Umbilical cord (tissue), 2 donors: ENCODE results near the gene UXS1. TPM values are rescaled to one million over a fixed set of nuclear protein-coding genes. Genes with fewer than 3 reads are reported as not detected.

Experiments used
- DNase-seq: peaks from one replicate; pipeline ENCODE4 v3.0.0-alpha.2; 2015; ENCODE audit warnings: low spot score
- total RNA-seq: library from RNA; depleted of rRNA; stranded (reverse); fragments of >200 nt; gene quantifications from one replicate; pipeline ENCODE4 v1.2.3, GENCODE V29; 2014; ENCODE audit warnings: low replicate concordance; ENCODE audit not compliant: insufficient read depth

Gene UXS1
- total RNA-seq, 1 donor from 2014 or later, result 61.9 TPM

DNA sequence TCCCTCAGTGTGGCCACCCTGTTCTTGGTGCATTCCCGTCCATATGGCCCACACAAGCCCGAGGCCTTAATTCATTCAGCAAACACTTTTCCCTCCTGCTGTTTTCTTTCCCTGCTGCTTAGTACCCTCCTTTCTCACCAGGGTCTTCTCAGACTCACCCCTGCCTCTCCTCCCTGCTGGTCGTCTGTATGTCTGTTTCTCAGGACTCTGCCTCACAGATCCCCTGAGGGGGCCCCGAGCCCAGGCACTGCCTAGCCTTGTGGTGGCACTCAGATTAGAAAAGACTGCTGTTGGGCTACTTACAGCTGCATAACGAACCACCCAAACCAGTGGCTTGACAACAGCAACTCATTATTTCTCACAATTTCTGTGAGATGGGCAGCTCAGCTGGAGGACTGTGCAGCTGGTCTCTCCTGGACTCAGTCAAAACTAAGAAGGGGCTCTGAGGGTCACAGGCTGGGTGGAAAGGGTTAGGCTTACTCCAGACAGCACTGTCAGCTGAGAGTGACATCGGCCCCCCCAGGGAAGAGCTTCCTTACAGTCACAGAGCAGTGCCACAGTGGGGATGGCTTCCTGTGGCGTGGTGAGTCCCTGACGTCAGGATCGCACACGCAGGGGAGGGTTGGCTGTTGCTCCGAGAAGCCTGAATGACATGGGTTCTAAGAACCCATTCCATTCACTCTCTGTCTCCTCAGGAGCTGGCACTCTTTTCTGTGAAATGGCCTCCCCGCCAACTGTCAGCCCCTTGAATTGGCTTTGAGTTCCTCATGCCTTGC lies 139.0 kb downstream of the UXS1 start:
- no peak for DNase-seq

DNA sequence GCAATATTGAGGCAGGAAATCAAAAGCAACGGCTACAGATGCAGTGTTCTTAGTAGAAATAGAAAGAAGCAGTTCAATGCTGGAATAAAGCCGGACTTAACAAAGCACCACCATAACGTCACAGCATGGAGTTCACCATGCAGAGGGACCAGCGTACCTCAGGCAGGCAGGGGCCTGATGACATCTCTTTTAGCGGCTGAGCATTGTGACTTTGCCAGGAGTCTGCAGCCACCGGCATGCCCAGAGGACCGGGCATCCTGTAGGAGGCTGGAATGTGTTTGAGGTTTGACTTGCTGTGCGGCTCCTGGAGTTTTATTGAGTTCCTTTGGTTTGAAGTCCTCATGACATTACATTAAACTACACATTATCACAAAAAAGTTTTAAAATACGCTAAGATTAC lies 139.8 kb downstream of the UXS1 start:
- no peak for DNase-seq

DNA sequence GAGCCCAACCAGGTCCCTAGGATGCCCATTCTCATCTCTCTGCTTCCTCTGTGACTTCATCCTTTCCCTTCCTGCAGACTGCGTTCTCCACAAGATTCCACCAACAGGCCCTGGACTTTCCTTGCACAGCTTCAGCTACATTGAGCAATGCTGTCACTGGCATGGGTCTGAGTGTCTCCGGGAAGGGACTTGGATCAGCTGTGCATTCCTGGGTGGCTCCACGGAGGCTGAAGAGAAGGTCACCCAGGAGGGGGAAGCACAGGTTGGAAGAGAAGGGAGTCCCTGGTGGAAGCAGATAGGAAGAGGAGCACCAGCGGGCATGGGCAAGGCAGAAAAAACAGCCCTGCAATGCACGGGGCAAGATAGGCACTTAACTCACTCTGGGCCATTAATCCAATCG lies 140.5 kb downstream of the UXS1 start:
- DNase-seq, result no peak

DNA sequence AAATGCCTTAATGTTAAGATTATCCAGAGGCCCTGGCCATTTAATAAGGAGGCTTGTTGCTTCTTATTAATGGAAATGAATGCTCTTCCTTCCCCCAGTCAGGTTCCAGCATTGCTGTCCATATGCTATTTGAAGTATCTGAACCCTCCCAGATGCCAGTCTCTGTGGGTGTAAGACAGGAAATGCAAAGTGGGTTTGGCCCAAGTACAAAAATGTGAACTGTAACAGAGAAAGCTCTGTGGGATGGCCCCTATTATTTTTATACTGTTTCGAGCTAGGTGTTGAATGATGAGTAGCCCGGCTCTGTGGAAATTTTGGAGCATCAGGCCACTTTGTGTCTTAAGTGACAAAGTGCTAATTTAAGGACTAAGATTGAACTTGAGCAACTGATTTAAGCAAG lies 141.0 kb downstream of the UXS1 start:
- no peak for DNase-seq

DNA sequence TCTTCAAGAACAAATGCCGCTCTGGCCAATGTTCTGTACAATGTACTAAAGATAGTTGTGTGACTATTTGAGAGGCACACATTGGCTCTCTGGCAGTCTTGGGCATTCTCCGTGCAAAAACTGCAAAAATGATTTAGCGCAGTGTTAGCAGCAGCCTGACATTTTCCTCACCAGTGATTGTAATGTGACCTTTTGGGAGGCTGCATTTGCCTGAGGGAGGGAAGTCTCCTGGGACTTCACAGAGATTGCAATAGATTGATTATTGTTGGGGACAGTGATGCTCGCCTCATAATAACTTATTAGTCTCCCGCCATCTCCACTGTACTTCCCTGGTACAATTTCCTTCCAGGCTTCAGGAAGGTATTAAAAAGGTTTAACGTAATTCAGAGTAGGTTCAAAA lies 149.2 kb downstream of the UXS1 start:
- DNase-seq, result no peak

DNA sequence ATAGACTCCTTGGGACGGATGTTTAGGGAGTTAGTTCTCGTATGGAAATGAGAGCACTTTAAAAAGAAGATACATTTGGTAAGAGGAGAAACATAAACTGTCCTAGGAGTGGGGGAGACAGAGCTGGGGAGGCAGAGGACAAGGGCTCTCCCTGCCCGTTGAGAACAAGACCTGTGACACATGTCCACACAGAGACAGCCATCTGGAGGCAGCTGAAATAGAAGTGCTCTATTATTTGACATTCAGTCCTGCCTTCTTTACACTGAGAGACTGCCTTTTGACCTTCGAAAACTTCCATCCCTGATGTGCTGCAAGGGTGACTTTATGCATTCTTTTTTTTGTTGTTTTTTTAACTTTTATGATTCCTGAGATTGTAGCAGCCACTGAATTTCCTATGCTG lies 150.1 kb downstream of the UXS1 start:
- DNase-seq, result no peak
